IPS DF 6.9 (cell line): ENCODE data around the gene ASTN2.

ENCODE experiments used
- DNase-seq: peaks from one replicate; pipeline ENCODE4 v3.0.0-alpha.2; 2013; ENCODE audit warnings: low read depth, low spot score
- H3K27ac ChIP-seq: one replicate; pipeline ENCODE4 v1.5.1; 2013; ENCODE audit warnings: low read length, control low read depth
- H3K27me3 ChIP-seq: 2 replicates; pipeline ENCODE4 v1.6.1; 2013; ENCODE audit warnings: mild to moderate bottlenecking, low read length; ENCODE audit not compliant: control insufficient read depth, insufficient read depth
- H3K36me3 ChIP-seq: 2 replicates; pipeline ENCODE4 v1.6.1; 2013; ENCODE audit warnings: low read length; ENCODE audit not compliant: control insufficient read depth, insufficient read depth
- H3K4me1 ChIP-seq: 2 replicates; pipeline ENCODE4 v1.6.1; 2013; ENCODE audit warnings: low read length; ENCODE audit not compliant: control insufficient read depth, insufficient read depth
- H3K4me3 ChIP-seq: 2 replicates; pipeline ENCODE4 v1.5.1; 2013; ENCODE audit warnings: mild to moderate bottlenecking, low read length
- H3K9me3 ChIP-seq: 2 replicates; pipeline ENCODE4 v1.6.1; 2013; ENCODE audit warnings: low read length, inconsistent platforms; ENCODE audit not compliant: control insufficient read depth, insufficient read depth
- WGBS: extraction: QIAGEN DNeasy Blood & Tissue Kit; methylation state at CpG from one replicate; pipeline ENCODE4 v1.1.7; 2013; ENCODE audit warnings: mixed read lengths, missing lambda C conversion rate; ENCODE audit not compliant: insufficient read length, insufficient coverage; 5-methylcytosine and 5-hydroxymethylcytosine counted together

Gene ASTN2

DNA sequence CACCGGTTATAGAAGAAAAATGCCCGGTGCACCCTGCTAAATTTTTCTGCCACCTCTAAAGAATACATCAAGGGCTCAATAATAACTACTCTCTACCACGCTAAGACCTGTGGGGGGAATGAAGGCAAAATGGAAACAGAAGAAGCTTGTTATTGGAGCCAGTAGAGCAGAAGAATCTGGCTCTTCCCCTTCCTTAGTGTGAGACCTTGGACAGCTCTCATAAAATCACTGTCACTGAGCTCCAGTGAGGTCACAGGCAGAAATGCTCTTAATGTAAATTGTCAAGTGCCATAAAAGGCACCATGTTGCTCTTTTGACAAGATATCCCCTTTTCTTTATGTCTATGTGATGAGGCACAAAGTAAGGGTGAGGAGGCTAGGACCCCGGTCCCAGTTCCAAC lies 74.4 kb downstream of the ASTN2 start:
- Histone ChIP-seq H3K4me3 (no peak overlapping the region), H3K4me1 (0 out of 2 replicates have a peak, but pooled peaks cover 2% of the 10 kb centered on the region), H3K27me3 (no peaks in the 10 kb centered on the region), H3K36me3 (no peaks in the 10 kb centered on the region), H3K9me3 (no peaks in the 10 kb centered on the region), H3K27ac (no peak overlapping the region)
- no CpG with 5 or more reads among the region's 4 CpGs for WGBS
- no peak for DNase-seq

DNA sequence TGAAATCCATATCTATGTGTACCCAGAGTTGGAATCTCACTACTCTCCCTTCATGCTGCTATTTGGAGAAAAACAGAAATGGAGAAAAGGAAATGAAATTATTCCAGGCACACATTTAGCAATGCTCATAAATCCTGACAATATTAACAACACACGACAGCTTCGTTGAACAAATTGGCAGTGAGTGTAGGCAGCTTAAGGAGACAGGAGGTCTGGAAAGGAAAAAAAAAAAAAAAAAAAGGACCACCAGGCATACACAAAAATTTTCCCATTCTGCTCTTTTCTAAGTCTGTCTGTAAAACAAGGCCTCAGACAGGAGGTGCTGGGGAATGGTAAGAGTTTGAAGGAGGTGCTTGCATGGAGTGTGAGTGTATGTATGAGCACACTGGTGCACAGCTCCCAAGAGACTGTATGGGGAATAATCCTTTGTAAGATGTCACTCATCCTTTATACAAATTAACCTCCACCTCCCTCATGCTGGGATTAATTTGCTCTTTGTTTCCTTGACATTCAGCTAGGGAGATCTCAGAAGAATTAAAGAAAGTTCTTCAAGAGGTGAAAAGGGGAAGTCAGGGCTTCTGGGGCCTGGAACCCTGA lies 78.9 kb downstream of the ASTN2 start:
- Histone ChIP-seq H3K27me3 (no peaks in the 10 kb centered on the region), H3K27ac (no peak overlapping the region), H3K9me3 (no peaks in the 10 kb centered on the region), H3K36me3 (no peaks in the 10 kb centered on the region), H3K4me1 (no peaks in the 10 kb centered on the region), H3K4me3 (no peak overlapping the region)
- WGBS, result no CpG with 5 or more reads among the region's 2 CpGs
- DNase-seq, result no peak

DNA sequence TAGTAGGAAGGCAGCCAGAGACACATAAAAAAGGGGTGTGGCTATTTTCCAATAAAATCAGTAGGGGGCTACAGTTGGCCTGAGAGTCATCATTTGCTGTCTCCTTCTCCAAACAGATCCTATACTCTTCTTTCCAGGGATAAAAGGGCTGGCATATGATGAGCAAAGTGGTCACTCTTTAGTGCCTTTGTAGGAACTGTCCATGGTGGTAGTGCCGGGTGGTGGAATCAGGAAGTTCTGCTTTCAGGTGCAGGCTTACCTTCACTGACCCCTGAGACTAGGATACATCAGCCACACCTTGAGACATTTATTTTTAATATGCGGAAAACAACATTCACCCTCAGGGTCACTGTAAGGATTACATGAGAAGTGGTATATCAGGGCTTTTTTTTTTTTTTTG lies 80.8 kb downstream of the ASTN2 start:
- no CpG with 5 or more reads among the region's 2 CpGs for WGBS
- H3K9me3 ChIP-seq, result no peaks in the 10 kb centered on the region
- no peak overlapping the region for H3K27ac ChIP-seq
- H3K36me3 ChIP-seq, result no peaks in the 10 kb centered on the region
- H3K27me3 ChIP-seq, result no peaks in the 10 kb centered on the region
- no peak overlapping the region for H3K4me3 ChIP-seq
- H3K4me1 ChIP-seq, result no peaks in the 10 kb centered on the region
- no peak for DNase-seq

- Histone ChIP-seq H3K9me3 (no peaks in the 10 kb centered on the region), H3K4me3 (no peak overlapping the region), H3K27me3 (no peaks in the 10 kb centered on the region), H3K4me1 (no peaks in the 10 kb centered on the region), H3K27ac (no peak overlapping the region), H3K36me3 (no peaks in the 10 kb centered on the region)
- DNase-seq, result no peak
- WGBS, result no CpG with 5 or more reads among the region's 2 CpGs
Observed at GRCh38 chr9:117325831-117326230, 89.0 kb downstream of the ASTN2 start.

GRCh38 chr9:117325110-117325731 lies 89.6 kb downstream of the ASTN2 start:
- no peak overlapping the region for H3K4me3 ChIP-seq
- no peaks in the 10 kb centered on the region for H3K36me3 ChIP-seq
- no peaks in the 10 kb centered on the region for H3K9me3 ChIP-seq
- no peaks in the 10 kb centered on the region for H3K4me1 ChIP-seq
- no CpG with 5 or more reads among the region's 3 CpGs for WGBS
- no peak overlapping the region for H3K27ac ChIP-seq
- DNase-seq, result no peak
- H3K27me3 ChIP-seq, result no peaks in the 10 kb centered on the region

DNA sequence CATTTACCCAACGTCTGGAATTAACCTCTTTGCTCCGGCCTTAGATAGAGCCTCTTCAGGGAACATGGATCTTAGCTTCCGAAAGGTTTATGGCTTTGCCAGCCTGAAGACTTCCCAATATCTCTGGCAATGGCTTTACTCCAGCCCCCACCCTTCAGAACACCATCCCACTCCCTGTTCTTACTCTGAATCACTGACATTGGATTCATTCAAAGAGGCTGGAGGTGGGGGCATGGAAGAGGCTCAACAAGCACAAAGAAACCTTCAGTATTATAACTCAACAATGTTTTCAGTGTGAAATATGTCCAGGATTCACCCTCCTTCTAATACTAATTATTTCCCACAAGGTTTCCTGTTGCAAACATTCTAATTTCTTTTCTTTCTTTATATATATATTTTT lies 91.5 kb downstream of the ASTN2 start:
- Histone ChIP-seq H3K4me3 (no peak overlapping the region), H3K9me3 (no peaks in the 10 kb centered on the region), H3K36me3 (no peaks in the 10 kb centered on the region), H3K27me3 (no peaks in the 10 kb centered on the region), H3K4me1 (no peaks in the 10 kb centered on the region), H3K27ac (no peak overlapping the region)
- DNase-seq, result no peak
- WGBS, result no CpG with 5 or more reads among the region's 3 CpGs

- no peaks in the 10 kb centered on the region for H3K9me3 ChIP-seq
- DNase-seq, result no peak
- H3K4me1 ChIP-seq, result no peaks in the 10 kb centered on the region
- H3K36me3 ChIP-seq, result no peaks in the 10 kb centered on the region
- no peak overlapping the region for H3K4me3 ChIP-seq
- no CpG with 5 or more reads among the region's 2 CpGs for WGBS
- no peak overlapping the region for H3K27ac ChIP-seq
- no peaks in the 10 kb centered on the region for H3K27me3 ChIP-seq
Observed at GRCh38 chr9:117317192-117317591, 97.7 kb downstream of the ASTN2 start.

DNA sequence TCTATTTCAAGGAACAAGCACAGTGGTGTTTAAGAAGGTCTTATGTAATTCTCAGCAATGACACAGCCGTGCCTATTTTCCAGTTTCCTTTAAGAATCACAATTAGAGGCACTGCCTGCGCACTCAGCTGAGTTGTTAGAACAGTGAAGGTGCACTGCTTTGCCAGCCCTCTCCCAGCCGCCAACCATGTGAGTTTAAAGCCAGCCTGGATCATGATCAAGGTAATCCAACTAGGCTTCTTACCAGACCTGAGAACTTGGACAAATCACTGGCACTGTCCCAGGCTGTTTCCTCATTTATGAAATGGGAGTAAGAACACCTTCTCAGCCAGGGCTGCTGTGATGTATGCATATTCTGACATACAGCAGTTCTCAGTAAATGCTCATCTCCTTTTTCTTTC lies 99.6 kb downstream of the ASTN2 start:
- Histone ChIP-seq H3K4me1 (no peaks in the 10 kb centered on the region), H3K27me3 (no peaks in the 10 kb centered on the region), H3K36me3 (no peaks in the 10 kb centered on the region), H3K9me3 (no peaks in the 10 kb centered on the region), H3K27ac (no peak overlapping the region), H3K4me3 (no peak overlapping the region)
- WGBS, result no CpG with 5 or more reads among the region's 3 CpGs
- DNase-seq, result no peak

GRCh38 chr9:117313989-117314388 lies 100.9 kb downstream of the ASTN2 start:
- no CpG with 5 or more reads among the region's 2 CpGs for WGBS
- H3K27ac ChIP-seq, result no peak overlapping the region
- H3K36me3 ChIP-seq, result no peaks in the 10 kb centered on the region
- no peak overlapping the region for H3K4me3 ChIP-seq
- no peaks in the 10 kb centered on the region for H3K27me3 ChIP-seq
- no peaks in the 10 kb centered on the region for H3K9me3 ChIP-seq
- no peaks in the 10 kb centered on the region for H3K4me1 ChIP-seq
- no peak for DNase-seq

GRCh38 chr9:117307701-117308100 lies 107.2 kb downstream of the ASTN2 start:
- DNase-seq, result no peak
- H3K27me3 ChIP-seq, result no peaks in the 10 kb centered on the region
- WGBS, result no CpG with 5 or more reads among the region's 3 CpGs
- no peaks in the 10 kb centered on the region; the same call in 1 of the 2 replicates for H3K9me3 ChIP-seq
- H3K27ac ChIP-seq, result no peak overlapping the region
- H3K4me1 ChIP-seq, result no peaks in the 10 kb centered on the region
- no peak overlapping the region for H3K4me3 ChIP-seq
- H3K36me3 ChIP-seq, result no peaks in the 10 kb centered on the region

- Histone ChIP-seq H3K27ac (no peak overlapping the region), H3K27me3 (no peaks in the 10 kb centered on the region), H3K36me3 (no peaks in the 10 kb centered on the region), H3K4me1 (peaks cover 2% of the 10 kb centered on the region; the same call in 1 of the 2 replicates), H3K4me3 (no peak overlapping the region), H3K9me3 (no peaks in the 10 kb centered on the region; the same call in 1 of the 2 replicates)
- no CpG with 5 or more reads among the region's 3 CpGs for WGBS
- DNase-seq, result no peak
Observed at GRCh38 chr9:117306032-117306431, 108.8 kb downstream of the ASTN2 start.
